Spleen (tissue), 7 donors: Measurements from ENCODE around the gene DBT.

Source experiments
- CTCF ChIP-seq, 11 experiments: fragments of 200-600 bp in 7 of 11; fragments of 450-650 bp in 4 of 11; sonication (generic) in 4 of 11; IDR thresholded peaks in 8 of 11; conservative IDR thresholded peaks in 3 of 11; 1 replicate in 7 of 11; 2 replicates in 4 of 11; pipeline versions ENCODE4 v1.4.0 to v1.8.0; 2016 to 2021; ENCODE audit warnings: antibody characterized with exemption in 11 of 11, inconsistent platforms in 4 of 11, mild to moderate bottlenecking in 1 of 11
- POLR2A ChIP-seq, 3 donors: fragments of 450-650 bp; IDR thresholded peaks; one replicate each; pipeline ENCODE4 v1.5.1; 2017; ENCODE audit warnings: antibody characterized with exemption in 3 of 3, mild to moderate bottlenecking in 1 of 3
- POLR2AphosphoS5 ChIP-seq, 3 donors: sonication (generic); formaldehyde crosslinking; IDR thresholded peaks; one replicate each; pipeline ENCODE4 v1.5.1; 2017; ENCODE audit warnings: antibody characterized with exemption in 3 of 3
- donor health status: DM: no; HTN: no; CAD: no; lungs with moderate emphysema.
- donor health status: DM: no; HTN: no; CAD: no.
- donor health status: DM: no; HTN: no; CAD: no.

DNA sequence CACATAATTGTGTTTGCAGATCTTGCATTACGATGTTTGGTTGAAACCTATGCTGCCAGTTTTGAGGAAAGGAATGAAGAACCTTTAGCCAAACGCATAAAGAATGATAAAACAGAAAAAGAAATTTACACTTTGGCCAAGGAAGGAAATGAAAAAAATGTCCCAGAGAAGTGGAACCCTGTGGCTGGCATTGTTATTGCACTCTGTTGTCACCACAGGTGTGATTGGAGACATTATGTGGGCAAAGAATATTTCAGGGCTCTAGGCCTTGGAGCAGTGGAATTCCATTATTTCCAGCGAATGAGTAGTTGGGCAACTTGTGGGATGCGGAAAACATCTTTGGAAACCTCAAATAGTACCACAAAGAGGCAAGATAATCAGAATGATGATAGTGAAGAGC is 101.8 kb downstream of the DBT start:
- TF ChIP-seq POLR2AphosphoS5 (IDR thresholded peaks at IDR 0.05) = no peak
- no peak for TF ChIP-seq CTCF (IDR thresholded peaks at IDR 0.05 in 8 of 11, conservative IDR thresholded peaks at IDR 0.05 in 3 of 11)
- TF ChIP-seq POLR2A (IDR thresholded peaks at IDR 0.05) = no peak
